Nephron progenitor cell (in vitro differentiated cells): ENCODE results near the gene DCAF11.

Source experiments
- DNase-seq: peaks from one replicate; pipeline ENCODE4 v3.0.0; 2021
- H3K27ac Mint-ChIP-seq: 2 replicates; pipeline ENCODE4 v1.8.0; 2021; ENCODE audit warnings: mild to moderate bottlenecking, moderate library complexity, mixed read lengths
- H3K27me3 Mint-ChIP-seq: 2 replicates; pipeline ENCODE4 v1.8.0; 2021; ENCODE audit warnings: mild to moderate bottlenecking, low read depth, mixed read lengths; ENCODE audit not compliant: poor library complexity
- H3K36me3 Mint-ChIP-seq: 2 replicates; pipeline ENCODE4 v1.8.0; 2021; ENCODE audit warnings: low read depth, mixed read lengths
- H3K4me1 Mint-ChIP-seq: 2 replicates; pipeline ENCODE4 v1.8.0; 2021; ENCODE audit warnings: mixed read lengths
- H3K4me3 Mint-ChIP-seq: 2 replicates; pipeline ENCODE4 v1.8.0; 2021; ENCODE audit warnings: mild to moderate bottlenecking, moderate library complexity, mixed read lengths
- H3K9me3 Mint-ChIP-seq: 2 replicates; pipeline ENCODE4 v1.8.0; 2021; ENCODE audit warnings: mild to moderate bottlenecking, moderate library complexity, mixed read lengths
- TF ChIP-seq, protein P1 (sequence below): fragments of 200-600 bp; sonication (generic); IDR thresholded peaks from 2 replicates; pipeline ENCODE4 v1.5.0; 2021; ENCODE audit warnings: antibody characterized with exemption

DCAF11 gene

DNA sequence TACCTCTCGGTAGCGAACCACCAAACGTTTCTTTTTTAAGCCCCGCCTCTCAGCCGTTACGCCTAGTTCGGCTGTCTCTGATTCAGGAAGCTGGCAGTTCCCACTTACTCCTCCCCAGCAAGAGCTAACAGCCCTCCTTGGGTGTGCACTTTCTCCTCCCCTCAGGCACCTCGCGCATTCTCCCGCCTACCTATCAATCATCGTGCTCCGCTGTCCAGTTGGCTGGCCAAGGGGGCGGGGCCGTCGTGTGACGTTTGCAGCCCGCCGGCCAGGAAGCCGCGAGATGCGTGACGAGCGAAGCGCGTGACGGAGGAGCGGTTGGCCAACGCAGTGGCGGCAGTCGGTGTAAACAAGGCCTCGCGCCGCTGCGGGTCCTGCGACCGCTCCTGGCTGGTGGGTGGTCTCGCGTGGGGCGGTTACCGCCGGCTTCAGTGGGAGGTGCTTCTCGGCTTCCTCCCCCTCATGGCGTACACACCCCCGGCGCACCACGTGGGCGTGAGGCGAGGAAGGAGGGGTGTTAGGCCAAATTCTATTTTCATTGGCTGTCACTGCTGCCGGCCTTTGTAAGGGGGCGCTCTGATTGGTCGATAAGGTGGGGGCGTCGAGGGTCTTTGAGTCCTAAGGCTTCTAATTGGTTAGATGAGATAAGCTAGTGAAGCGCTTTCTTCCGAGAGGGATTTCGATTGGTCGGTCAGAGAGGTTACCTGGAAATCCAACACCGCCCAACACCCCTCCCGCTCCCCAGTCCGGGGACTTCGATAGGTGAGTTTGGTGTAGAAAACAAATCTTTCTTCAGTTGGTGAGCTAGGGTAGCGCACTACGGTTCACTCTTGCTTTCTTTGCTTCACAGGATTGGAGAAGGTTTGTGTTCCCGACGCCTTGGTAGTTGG lies at the start of gene DCAF11, which contains the start of gene NRL:
Gene DCAF11, plus strand, starts transcription at position 246 of the 890 bp plus-strand sequence. CDS start 818 bp downstream, outside the sequence.
Gene NRL, minus strand, starts transcription at position 418 of the 890 bp plus-strand sequence. CDS start 32,101 bp downstream, outside the sequence.
- peaks cover 33% of the 10 kb centered on the region for H3K36me3 Mint-ChIP-seq
- TF ChIP-seq, protein P1, sequence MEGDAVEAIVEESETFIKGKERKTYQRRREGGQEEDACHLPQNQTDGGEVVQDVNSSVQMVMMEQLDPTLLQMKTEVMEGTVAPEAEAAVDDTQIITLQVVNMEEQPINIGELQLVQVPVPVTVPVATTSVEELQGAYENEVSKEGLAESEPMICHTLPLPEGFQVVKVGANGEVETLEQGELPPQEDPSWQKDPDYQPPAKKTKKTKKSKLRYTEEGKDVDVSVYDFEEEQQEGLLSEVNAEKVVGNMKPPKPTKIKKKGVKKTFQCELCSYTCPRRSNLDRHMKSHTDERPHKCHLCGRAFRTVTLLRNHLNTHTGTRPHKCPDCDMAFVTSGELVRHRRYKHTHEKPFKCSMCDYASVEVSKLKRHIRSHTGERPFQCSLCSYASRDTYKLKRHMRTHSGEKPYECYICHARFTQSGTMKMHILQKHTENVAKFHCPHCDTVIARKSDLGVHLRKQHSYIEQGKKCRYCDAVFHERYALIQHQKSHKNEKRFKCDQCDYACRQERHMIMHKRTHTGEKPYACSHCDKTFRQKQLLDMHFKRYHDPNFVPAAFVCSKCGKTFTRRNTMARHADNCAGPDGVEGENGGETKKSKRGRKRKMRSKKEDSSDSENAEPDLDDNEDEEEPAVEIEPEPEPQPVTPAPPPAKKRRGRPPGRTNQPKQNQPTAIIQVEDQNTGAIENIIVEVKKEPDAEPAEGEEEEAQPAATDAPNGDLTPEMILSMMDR, result no peak
- H3K27ac Mint-ChIP-seq, result peak within 1 kb of the TSS; percentile 100
- peak within 1 kb of the TSS; percentile 98 for H3K4me3 Mint-ChIP-seq
- peaks cover 10% of the 10 kb centered on the region for H3K27me3 Mint-ChIP-seq
- H3K9me3 Mint-ChIP-seq, result no peaks in the 10 kb centered on the region
- H3K4me1 Mint-ChIP-seq, result peaks cover 17% of the 10 kb centered on the region
- DNase-seq, result peak; percentile 98

DNA sequence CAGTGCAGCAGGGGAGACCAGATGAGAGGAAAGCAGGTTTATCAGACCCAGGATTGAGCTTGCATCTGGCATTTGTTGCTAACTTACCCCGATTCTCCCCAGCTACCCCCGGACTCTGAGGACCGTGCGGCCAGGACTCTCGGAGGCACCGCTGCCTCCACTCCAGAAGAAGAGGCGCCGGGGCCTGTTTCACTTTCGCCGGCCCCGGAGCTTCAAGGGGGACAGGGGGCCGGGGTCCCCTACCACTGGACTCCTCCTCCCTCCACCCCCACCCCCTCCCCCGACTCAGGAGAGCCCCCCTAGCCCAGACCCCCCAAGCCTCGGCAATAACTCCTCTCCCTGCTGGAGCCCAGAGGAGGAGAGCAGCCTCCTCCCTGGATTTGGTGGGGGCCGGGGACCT lies 49.7 kb upstream of the DCAF11 start:
- Mint-ChIP-seq H3K27me3 (peaks cover 19% of the 10 kb centered on the region), H3K27ac (no peak overlapping the region), H3K36me3 (no peaks in the 10 kb centered on the region), H3K9me3 (no peaks in the 10 kb centered on the region), H3K4me1 (peaks cover 22% of the 10 kb centered on the region), H3K4me3 (no peak overlapping the region)
- DNase-seq, result no peak
- TF ChIP-seq, protein P1, result no peak

DNA sequence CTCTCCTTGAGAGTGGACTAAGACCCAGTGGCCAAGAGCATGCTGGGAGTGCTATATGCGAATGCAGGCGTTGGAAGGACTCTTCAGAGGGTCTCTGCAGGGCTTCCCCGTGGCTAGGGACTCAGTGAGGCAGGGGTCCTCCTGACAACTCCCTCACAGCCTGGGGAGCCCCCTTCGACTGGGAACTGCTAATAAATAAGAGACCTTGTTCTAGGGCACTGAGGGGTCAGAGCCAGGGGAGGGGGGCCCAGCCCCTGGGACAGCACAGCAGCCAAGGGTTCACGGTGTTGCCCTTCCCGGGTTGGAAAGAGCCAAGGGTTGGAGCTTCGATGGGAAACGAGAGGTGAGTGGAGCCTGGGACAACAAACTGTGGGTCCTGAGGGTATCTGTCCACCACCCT lies 49.2 kb upstream of the DCAF11 start:
- peaks cover 21% of the 10 kb centered on the region for H3K27me3 Mint-ChIP-seq
- no peaks in the 10 kb centered on the region for H3K9me3 Mint-ChIP-seq
- no peak overlapping the region for H3K27ac Mint-ChIP-seq
- TF ChIP-seq, protein P1, result no peak
- H3K4me1 Mint-ChIP-seq, result peaks cover 22% of the 10 kb centered on the region
- no peak overlapping the region for H3K4me3 Mint-ChIP-seq
- H3K36me3 Mint-ChIP-seq, result no peaks in the 10 kb centered on the region
- DNase-seq, result no peak

DNA sequence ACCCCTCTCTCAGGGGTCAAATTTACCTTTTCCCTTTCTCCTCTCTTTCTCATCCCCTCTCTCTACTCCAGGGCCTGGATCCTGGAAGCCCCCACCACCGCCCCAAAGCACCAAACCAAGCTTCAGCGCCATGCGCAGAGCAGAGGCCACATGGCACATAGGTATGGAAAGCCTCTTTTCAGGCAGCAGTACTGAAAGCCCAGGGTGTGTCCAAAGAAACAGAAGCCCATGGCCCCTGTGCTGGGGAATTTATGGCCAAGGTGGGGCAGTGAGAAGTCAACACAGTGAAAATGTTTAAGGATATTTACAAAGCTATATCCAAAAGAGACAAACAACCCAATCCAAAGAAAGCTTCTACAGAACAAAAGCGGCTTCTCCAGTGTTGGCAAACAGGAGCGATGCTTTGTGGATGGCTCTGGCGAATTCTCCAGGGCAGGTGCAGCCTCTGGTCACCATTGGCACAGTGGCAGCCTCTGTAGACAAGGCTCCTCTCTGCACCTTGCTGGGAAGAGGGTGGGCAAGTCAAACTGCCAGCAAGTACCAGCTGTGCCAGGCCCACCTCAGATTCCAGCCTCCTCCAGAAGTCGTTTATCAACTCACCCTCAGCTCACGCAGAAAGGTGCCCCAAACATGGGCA lies 48.0 kb upstream of the DCAF11 start:
- no peak overlapping the region for H3K27ac Mint-ChIP-seq
- TF ChIP-seq, protein P1, result no peak
- H3K4me3 Mint-ChIP-seq, result no peak overlapping the region
- no peaks in the 10 kb centered on the region for H3K9me3 Mint-ChIP-seq
- H3K4me1 Mint-ChIP-seq, result peaks cover 29% of the 10 kb centered on the region
- H3K36me3 Mint-ChIP-seq, result no peaks in the 10 kb centered on the region
- H3K27me3 Mint-ChIP-seq, result peaks cover 26% of the 10 kb centered on the region
- DNase-seq, result no peak

DNA sequence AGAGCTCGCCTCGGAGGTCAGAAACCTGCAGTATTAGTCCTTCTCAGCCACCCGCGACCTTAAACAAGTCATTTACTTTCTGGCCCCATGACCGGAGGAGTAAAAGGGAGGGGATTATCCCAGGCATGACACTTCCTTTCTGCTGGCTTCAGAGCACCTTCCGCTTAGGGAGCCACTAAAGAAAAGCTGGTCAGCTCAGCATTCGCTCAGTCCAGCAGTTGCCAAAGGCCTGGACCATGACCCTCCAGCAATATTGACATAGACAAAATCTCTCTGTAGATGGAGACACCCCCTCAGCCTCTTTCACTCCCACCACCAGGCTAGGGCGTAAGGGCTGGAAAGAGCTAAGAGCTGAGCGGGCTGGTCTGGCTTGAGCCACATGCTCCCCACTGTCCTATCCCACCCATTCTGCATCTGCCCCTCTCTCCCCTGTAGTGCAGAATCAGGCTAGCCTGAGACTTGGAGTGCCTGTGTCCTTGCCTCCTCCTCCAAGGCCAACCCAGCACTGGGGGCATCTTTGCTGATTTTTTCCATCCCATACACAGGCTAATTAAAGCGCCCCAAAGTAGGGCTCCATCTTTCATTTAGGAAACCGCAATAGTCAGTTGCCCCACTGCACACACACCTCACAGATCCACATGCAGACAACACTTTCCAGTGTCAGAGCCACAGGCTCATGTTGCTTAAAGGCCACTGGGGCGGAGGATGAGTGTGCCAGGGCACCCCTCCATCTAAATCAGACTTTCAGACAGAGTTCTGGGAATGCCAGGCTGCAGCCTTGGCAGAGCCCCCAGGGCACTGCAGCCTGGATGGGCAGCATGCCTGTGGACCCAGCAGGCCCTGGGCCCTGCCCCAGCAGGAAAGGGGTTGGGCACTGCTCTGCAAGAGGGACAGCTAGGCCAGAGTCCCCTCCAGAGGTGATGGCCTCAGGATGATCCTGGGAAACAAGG lies 47.2 kb upstream of the DCAF11 start:
- Mint-ChIP-seq H3K4me3 (no peak overlapping the region), H3K27ac (no peak overlapping the region), H3K9me3 (no peaks in the 10 kb centered on the region), H3K4me1 (peaks cover 31% of the 10 kb centered on the region), H3K27me3 (peaks cover 26% of the 10 kb centered on the region), H3K36me3 (no peaks in the 10 kb centered on the region)
- no peak for DNase-seq
- TF ChIP-seq, protein P1, result no peak
